GM23338 (cell line): Measurements from ENCODE around the gene PERP.

Experiments used
- CREB1 ChIP-seq: fragments of 250-450 bp; sonication (Bioruptor Pico); IDR thresholded peaks from 2 replicates; pipeline ENCODE4 v1.5.0; 2020; ENCODE audit warnings: low read depth, mild to moderate bottlenecking, moderate library complexity
- ETS1 ChIP-seq: IDR thresholded peaks from 2 replicates; pipeline ENCODE4 v1.6.1; 2016; ENCODE audit warnings: antibody characterized with exemption
- EZH2 ChIP-seq: fragments of 200-600 bp; sonication (generic); IDR thresholded peaks from one replicate; pipeline ENCODE4 v1.8.0; 2017; ENCODE audit warnings: antibody characterized with exemption, mild to moderate bottlenecking, low read depth; ENCODE audit not compliant: unreplicated experiment
- EZH2phosphoT487 ChIP-seq: fragments of 200-600 bp; sonication (generic); IDR thresholded peaks from one replicate; pipeline ENCODE4 v1.8.1; 2018; ENCODE audit warnings: antibody characterized with exemption; ENCODE audit not compliant: unreplicated experiment
- JUNB ChIP-seq: IDR thresholded peaks from one replicate; pipeline ENCODE4 v1.6.1; 2016; ENCODE audit warnings: antibody characterized with exemption; ENCODE audit not compliant: unreplicated experiment
- NANOG ChIP-seq: IDR thresholded peaks from 2 replicates; pipeline ENCODE4 v1.6.1; 2016; ENCODE audit warnings: antibody characterized with exemption, borderline replicate concordance
- POLR2AphosphoS5 ChIP-seq: IDR thresholded peaks from 2 replicates; pipeline ENCODE4 v1.6.1; 2016; ENCODE audit warnings: antibody characterized with exemption, low read depth
- REST ChIP-seq: IDR thresholded peaks from one replicate; pipeline ENCODE4 v1.6.1; 2018; ENCODE audit warnings: antibody characterized with exemption; ENCODE audit not compliant: unreplicated experiment
- TF ChIP-seq, protein P1 (sequence below), 2 experiments: fragments of 200-600 bp in 1 of 2; sonication (generic) in 1 of 2; conservative IDR thresholded peaks; 2 replicates each; pipeline versions ENCODE4 v1.5.1 to v1.6.1; 2016 to 2017; ENCODE audit warnings: antibody characterized with exemption in 2 of 2, low read depth in 2 of 2, mild to moderate bottlenecking in 2 of 2, moderate library complexity in 1 of 2
- TF ChIP-seq, protein P2 (sequence below): fragments of 250-450 bp; sonication (Bioruptor Pico); IDR thresholded peaks from 2 replicates; pipeline ENCODE4 v1.5.0; 2020; ENCODE audit warnings: mild to moderate bottlenecking, moderate library complexity

- TF ChIP-seq EZH2phosphoT487 (no peak), CREB1 (CRISPR knock-in tag) (no peak), EZH2 (no peak), POLR2AphosphoS5 (no peak), JUNB (no peak), REST (no peak), NANOG (no peak), ETS1 (no peak)
- TF ChIP-seq, protein P1, sequence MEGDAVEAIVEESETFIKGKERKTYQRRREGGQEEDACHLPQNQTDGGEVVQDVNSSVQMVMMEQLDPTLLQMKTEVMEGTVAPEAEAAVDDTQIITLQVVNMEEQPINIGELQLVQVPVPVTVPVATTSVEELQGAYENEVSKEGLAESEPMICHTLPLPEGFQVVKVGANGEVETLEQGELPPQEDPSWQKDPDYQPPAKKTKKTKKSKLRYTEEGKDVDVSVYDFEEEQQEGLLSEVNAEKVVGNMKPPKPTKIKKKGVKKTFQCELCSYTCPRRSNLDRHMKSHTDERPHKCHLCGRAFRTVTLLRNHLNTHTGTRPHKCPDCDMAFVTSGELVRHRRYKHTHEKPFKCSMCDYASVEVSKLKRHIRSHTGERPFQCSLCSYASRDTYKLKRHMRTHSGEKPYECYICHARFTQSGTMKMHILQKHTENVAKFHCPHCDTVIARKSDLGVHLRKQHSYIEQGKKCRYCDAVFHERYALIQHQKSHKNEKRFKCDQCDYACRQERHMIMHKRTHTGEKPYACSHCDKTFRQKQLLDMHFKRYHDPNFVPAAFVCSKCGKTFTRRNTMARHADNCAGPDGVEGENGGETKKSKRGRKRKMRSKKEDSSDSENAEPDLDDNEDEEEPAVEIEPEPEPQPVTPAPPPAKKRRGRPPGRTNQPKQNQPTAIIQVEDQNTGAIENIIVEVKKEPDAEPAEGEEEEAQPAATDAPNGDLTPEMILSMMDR (conservative IDR thresholded peaks at IDR 0.05; ENCODE audit: low read depth in 2 of 2), result no peak
- TF ChIP-seq, protein P2, sequence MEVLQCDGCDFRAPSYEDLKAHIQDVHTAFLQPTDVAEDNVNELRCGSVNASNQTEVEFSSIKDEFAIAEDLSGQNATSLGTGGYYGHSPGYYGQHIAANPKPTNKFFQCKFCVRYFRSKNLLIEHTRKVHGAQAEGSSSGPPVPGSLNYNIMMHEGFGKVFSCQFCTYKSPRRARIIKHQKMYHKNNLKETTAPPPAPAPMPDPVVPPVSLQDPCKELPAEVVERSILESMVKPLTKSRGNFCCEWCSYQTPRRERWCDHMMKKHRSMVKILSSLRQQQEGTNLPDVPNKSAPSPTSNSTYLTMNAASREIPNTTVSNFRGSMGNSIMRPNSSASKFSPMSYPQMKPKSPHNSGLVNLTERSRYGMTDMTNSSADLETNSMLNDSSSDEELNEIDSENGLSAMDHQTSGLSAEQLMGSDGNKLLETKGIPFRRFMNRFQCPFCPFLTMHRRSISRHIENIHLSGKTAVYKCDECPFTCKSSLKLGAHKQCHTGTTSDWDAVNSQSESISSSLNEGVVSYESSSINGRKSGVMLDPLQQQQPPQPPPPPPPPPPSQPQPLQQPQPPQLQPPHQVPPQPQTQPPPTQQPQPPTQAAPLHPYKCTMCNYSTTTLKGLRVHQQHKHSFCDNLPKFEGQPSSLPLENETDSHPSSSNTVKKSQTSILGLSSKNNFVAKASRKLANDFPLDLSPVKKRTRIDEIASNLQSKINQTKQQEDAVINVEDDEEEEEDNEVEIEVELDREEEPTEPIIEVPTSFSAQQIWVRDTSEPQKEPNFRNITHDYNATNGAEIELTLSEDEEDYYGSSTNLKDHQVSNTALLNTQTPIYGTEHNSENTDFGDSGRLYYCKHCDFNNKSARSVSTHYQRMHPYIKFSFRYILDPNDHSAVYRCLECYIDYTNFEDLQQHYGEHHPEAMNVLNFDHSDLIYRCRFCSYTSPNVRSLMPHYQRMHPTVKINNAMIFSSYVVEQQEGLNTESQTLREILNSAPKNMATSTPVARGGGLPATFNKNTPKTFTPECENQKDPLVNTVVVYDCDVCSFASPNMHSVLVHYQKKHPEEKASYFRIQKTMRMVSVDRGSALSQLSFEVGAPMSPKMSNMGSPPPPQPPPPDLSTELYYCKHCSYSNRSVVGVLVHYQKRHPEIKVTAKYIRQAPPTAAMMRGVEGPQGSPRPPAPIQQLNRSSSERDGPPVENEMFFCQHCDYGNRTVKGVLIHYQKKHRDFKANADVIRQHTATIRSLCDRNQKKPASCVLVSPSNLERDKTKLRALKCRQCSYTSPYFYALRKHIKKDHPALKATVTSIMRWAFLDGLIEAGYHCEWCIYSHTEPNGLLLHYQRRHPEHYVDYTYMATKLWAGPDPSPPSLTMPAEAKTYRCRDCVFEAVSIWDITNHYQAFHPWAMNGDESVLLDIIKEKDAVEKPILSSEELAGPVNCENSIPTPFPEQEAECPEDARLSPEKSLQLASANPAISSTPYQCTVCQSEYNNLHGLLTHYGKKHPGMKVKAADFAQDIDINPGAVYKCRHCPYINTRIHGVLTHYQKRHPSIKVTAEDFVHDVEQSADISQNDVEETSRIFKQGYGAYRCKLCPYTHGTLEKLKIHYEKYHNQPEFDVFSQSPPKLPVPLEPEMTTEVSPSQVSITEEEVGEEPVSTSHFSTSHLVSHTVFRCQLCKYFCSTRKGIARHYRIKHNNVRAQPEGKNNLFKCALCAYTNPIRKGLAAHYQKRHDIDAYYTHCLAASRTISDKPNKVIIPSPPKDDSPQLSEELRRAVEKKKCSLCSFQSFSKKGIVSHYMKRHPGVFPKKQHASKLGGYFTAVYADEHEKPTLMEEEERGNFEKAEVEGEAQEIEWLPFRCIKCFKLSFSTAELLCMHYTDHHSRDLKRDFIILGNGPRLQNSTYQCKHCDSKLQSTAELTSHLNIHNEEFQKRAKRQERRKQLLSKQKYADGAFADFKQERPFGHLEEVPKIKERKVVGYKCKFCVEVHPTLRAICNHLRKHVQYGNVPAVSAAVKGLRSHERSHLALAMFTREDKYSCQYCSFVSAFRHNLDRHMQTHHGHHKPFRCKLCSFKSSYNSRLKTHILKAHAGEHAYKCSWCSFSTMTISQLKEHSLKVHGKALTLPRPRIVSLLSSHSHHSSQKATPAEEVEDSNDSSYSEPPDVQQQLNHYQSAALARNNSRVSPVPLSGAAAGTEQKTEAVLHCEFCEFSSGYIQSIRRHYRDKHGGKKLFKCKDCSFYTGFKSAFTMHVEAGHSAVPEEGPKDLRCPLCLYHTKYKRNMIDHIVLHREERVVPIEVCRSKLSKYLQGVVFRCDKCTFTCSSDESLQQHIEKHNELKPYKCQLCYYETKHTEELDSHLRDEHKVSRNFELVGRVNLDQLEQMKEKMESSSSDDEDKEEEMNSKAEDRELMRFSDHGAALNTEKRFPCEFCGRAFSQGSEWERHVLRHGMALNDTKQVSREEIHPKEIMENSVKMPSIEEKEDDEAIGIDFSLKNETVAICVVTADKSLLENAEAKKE (CRISPR knock-in tag), result no peak
Observed at GRCh38 chr6:138054982-138055381, 52.2 kb downstream of the PERP start.
